Activated naive CD4-positive, alpha-beta T cell treated with anti-CD3 and anti-CD28 coated beads, Interleukin-2, amount 10 ng/mL, durations not matched to agents 7 days and 5 days (primary cell): ENCODE data around the gene CEP72.
"Not testable (repeated sequence)": the region's sequence is repeated elsewhere in the genome, so short reads cannot be mapped to it uniquely, and the experiment has no call there.

Experiments used
- CTCF ChIA-PET: fragments of 350-600 bp; sonication (Branson Sonifier 250); formaldehyde crosslinking; loops from one replicate; lab custom pipeline; 2021; ENCODE audit warnings: antibody characterized with exemption; lab: Charles Lee
- DNase-seq: peaks from one replicate; pipeline ENCODE4 v3.0.0-alpha.2; 2020
- H3K27ac Mint-ChIP-seq: one replicate; pipeline ENCODE4 v1.8.0; 2021; ENCODE audit warnings: mild to moderate bottlenecking, moderate library complexity, mixed read lengths
- H3K27me3 Mint-ChIP-seq: one replicate; pipeline ENCODE4 v1.8.0; 2021; ENCODE audit warnings: mild to moderate bottlenecking, mixed read lengths
- H3K36me3 Mint-ChIP-seq: one replicate; pipeline ENCODE4 v1.8.0; 2021; ENCODE audit warnings: mixed read lengths
- H3K4me1 Mint-ChIP-seq: one replicate; pipeline ENCODE4 v1.8.0; 2021; ENCODE audit warnings: mixed read lengths
- H3K4me3 Mint-ChIP-seq: one replicate; pipeline ENCODE4 v1.8.0; 2021; ENCODE audit warnings: mild to moderate bottlenecking, moderate library complexity, mixed read lengths
- H3K9me3 Mint-ChIP-seq: one replicate; pipeline ENCODE4 v1.8.0; 2021; ENCODE audit warnings: mixed read lengths

Gene CEP72

DNA sequence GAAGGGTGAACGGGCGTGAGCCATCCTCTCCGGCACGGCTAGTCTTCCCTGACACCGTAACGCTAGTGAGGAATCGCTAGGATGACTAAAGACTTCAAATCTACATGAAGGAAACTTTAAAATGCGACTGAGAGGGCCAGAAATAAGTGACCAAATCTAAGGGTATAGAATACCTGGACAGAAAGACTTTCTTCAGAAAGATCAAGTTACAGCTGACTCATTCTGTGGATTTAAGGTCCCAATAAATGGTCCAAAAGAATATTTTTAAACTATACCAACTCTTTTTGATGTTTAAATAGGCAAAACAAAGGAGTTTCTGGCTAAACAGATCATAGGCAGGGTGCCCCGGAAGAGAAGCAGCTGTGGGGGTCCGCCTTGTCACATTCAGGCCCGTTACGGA lies 38.9 kb upstream of the CEP72 start:
- CTCF ChIA-PET = no interaction called here
- no peak overlapping the region for H3K27ac Mint-ChIP-seq

GRCh38 chr5:573976-574375 lies 38.2 kb upstream of the CEP72 start:
- DNase-seq = no peak
- peaks cover 5% of the 10 kb centered on the region for H3K9me3 Mint-ChIP-seq
- H3K36me3 Mint-ChIP-seq = no peaks in the 10 kb centered on the region
- CTCF ChIA-PET = no interaction called here
- no peak overlapping the region for H3K27ac Mint-ChIP-seq
- H3K27me3 Mint-ChIP-seq = peaks cover 32% of the 10 kb centered on the region
- H3K4me3 Mint-ChIP-seq = no peak overlapping the region
- H3K4me1 Mint-ChIP-seq = no peaks in the 10 kb centered on the region

More for the DNA sequence above, 38.9 kb upstream of the CEP72 start:
- Mint-ChIP-seq H3K27me3 (peaks cover 33% of the 10 kb centered on the region), H3K4me1 (no peaks in the 10 kb centered on the region), H3K36me3 (no peaks in the 10 kb centered on the region), H3K9me3 (peaks cover 5% of the 10 kb centered on the region), H3K4me3 (no peak overlapping the region)
- DNase-seq = no peak

- Mint-ChIP-seq H3K4me3 (no peak overlapping the region), H3K27me3 (peaks cover 41% of the 10 kb centered on the region), H3K36me3 (no peaks in the 10 kb centered on the region), H3K4me1 (no peaks in the 10 kb centered on the region), H3K9me3 (peaks cover 5% of the 10 kb centered on the region), H3K27ac (no peak overlapping the region)
- DNase-seq = no peak
- CTCF ChIA-PET = no interaction called here
Observed at GRCh38 chr5:574906-575305, 37.2 kb upstream of the CEP72 start.

GRCh38 chr5:575636-576035 lies 36.5 kb upstream of the CEP72 start:
- H3K9me3 Mint-ChIP-seq = peaks cover 5% of the 10 kb centered on the region
- no peak overlapping the region for H3K27ac Mint-ChIP-seq
- no peak for DNase-seq
- H3K4me1 Mint-ChIP-seq = no peaks in the 10 kb centered on the region
- peaks cover 48% of the 10 kb centered on the region for H3K27me3 Mint-ChIP-seq
- no peak overlapping the region for H3K4me3 Mint-ChIP-seq
- CTCF ChIA-PET = no interaction called here
- H3K36me3 Mint-ChIP-seq = no peaks in the 10 kb centered on the region

GRCh38 chr5:577214-577613 lies 34.9 kb upstream of the CEP72 start:
- CTCF ChIA-PET, H3K27ac Mint-ChIP-seq: not testable (repeated sequence)

DNA sequence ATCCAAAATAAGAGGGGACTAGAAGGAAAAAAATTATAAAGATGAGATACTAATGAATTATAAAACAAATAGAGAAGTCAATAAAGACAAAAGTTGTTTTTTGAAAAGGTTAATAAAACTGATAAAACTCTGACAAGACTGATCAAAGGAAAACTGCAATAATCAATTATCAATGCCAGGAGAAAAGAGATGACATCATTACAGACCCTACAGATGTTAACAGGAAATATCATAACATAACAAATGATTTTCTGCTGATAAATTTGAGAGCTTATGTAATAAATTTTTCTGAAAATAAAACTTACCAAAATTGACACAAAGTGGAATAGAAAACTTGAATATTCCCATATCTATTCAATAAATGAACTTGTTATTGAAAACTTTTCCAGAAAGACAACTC lies 34.3 kb upstream of the CEP72 start:
- H3K36me3 Mint-ChIP-seq = no peaks in the 10 kb centered on the region
- H3K9me3 Mint-ChIP-seq = peaks cover 5% of the 10 kb centered on the region
- CTCF ChIA-PET = interaction anchor here (1.5 kb wide), 1 partner anchor 91 kb away, joined by 3 read pairs; no protein-coding TSS in a partner anchor
- H3K27me3 Mint-ChIP-seq = peaks cover 56% of the 10 kb centered on the region
- no peaks in the 10 kb centered on the region for H3K4me1 Mint-ChIP-seq
- H3K27ac Mint-ChIP-seq = no peak overlapping the region
- no peak for DNase-seq
- H3K4me3 Mint-ChIP-seq = no peak overlapping the region

More at GRCh38 chr5:577214-577613, 34.9 kb upstream of the CEP72 start:
- H3K27me3 Mint-ChIP-seq = peaks cover 57% of the 10 kb centered on the region
- not testable (repeated sequence) for DNase-seq, H3K4me3 Mint-ChIP-seq, H3K9me3 Mint-ChIP-seq, H3K4me1 Mint-ChIP-seq, H3K36me3 Mint-ChIP-seq

DNA sequence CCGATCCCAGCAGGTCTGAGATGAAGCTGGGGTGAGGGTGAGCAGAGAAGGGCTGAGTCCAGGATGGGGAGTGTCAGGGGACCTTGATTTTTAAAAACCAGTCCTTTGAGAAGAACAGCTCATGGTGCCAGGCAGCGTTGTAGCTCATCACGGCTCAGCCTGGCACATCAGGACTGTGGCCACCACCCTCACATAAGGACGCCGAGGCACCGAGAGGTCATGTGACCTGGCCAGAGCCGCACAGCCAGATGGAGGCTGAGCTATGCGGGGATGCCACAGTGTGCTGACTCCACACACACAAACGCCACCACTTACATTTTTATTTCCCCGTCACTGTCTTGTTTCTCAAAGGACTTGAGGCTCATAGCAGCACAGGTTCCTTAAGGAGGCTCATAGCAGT lies 32.9 kb upstream of the CEP72 start:
- Mint-ChIP-seq H3K9me3 (peaks cover 5% of the 10 kb centered on the region), H3K4me3 (no peak overlapping the region), H3K36me3 (no peaks in the 10 kb centered on the region), H3K4me1 (no peaks in the 10 kb centered on the region), H3K27me3 (peaks cover 54% of the 10 kb centered on the region), H3K27ac (no peak overlapping the region)
- DNase-seq = no peak
- CTCF ChIA-PET = interaction anchor here (1.5 kb wide), 1 partner anchor 90 kb away, joined by 3 read pairs; no protein-coding TSS in a partner anchor

DNA sequence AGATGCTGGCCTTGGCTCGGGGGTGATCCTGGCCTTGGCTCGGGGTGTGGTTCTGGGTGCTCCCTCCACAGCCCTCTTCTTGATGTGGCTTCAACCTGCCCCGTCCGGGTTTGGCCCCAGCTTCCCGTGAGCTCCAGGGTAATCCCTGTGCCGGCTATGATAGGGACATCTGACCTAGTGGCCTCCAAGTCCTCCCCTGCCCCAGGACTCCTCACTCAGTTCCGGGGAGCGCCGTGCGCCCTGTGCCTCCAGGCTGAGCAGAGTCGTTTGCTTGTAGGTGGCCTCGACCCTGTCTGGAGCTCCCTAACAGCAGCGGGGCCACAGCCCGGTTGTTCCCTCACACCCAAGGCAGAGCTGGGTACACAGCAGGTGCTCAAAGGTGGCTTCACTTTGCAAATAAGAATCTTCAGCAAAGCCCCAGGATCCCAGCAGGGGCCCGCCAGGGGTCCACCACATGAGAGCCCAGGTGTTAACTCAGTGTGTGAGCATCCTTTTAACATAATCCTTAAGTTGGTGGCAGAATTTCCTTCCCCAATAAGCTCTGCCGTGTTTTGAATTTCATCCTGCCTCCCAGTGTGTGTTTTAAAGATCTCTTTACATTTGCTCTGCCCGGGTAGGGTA lies 32.3 kb upstream of the CEP72 start:
- Mint-ChIP-seq H3K36me3 (no peaks in the 10 kb centered on the region), H3K4me1 (no peaks in the 10 kb centered on the region), H3K4me3 (no peak overlapping the region), H3K27ac (no peak overlapping the region), H3K27me3 (peaks cover 54% of the 10 kb centered on the region), H3K9me3 (peaks cover 5% of the 10 kb centered on the region)
- DNase-seq = no peak
- CTCF ChIA-PET = no interaction called here

DNA sequence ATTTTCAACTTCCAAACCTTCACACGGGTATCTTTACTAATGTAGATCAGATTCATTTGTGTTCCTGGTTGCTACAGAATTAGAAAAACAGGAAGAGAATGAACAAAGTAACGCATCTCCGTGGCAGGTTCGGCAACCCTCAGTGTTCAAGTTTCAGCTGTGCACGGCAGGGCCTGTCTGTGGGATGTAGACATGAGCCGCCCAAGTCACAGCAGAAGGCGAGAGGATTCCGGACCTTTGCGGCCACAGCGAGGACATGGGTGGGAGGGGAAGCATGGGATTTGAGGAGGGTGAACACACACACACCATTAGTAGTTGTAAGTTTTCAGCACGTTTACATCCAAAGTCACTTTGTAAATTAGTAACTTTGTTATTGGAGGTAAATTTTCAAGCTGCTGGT lies 31.7 kb upstream of the CEP72 start:
- Mint-ChIP-seq H3K9me3 (peaks cover 5% of the 10 kb centered on the region), H3K27ac (no peak overlapping the region), H3K27me3 (peaks cover 57% of the 10 kb centered on the region), H3K4me1 (no peaks in the 10 kb centered on the region), H3K4me3 (no peak overlapping the region), H3K36me3 (no peaks in the 10 kb centered on the region)
- CTCF ChIA-PET = no interaction called here
- no peak for DNase-seq

DNA sequence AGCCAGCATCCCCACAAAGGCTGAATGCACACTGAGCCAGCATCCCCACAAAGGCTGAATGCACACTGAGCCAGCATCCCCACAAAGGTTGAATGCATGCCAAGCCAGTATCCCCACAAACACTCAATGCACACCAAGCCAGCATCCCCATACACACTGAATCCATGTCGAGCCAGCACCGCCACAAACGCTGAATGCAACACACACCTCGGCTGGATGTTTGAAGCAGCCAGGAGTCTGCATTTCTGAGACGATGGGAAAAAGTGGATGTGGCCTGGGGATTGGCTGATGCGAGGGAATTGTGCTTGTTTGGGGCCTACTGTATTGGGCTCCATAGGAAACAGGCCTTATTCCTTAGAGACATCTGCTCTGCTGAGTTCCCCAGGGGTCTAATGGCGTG lies 30.9 kb upstream of the CEP72 start:
- CTCF ChIA-PET = no interaction called here
- peaks cover 2% of the 10 kb centered on the region for H3K9me3 Mint-ChIP-seq
- H3K4me3 Mint-ChIP-seq = no peak overlapping the region
- H3K27me3 Mint-ChIP-seq = peaks cover 60% of the 10 kb centered on the region
- no peak for DNase-seq
- H3K4me1 Mint-ChIP-seq = no peaks in the 10 kb centered on the region
- H3K27ac Mint-ChIP-seq = no peak overlapping the region
- H3K36me3 Mint-ChIP-seq = no peaks in the 10 kb centered on the region

- Mint-ChIP-seq H3K27ac (no peak overlapping the region), H3K27me3 (peaks cover 58% of the 10 kb centered on the region), H3K4me1 (no peaks in the 10 kb centered on the region), H3K9me3 (peaks cover 2% of the 10 kb centered on the region), H3K36me3 (no peaks in the 10 kb centered on the region), H3K4me3 (no peak overlapping the region)
- DNase-seq = no peak
- CTCF ChIA-PET = no interaction called here
Observed at GRCh38 chr5:581941-582340, 30.2 kb upstream of the CEP72 start.

DNA sequence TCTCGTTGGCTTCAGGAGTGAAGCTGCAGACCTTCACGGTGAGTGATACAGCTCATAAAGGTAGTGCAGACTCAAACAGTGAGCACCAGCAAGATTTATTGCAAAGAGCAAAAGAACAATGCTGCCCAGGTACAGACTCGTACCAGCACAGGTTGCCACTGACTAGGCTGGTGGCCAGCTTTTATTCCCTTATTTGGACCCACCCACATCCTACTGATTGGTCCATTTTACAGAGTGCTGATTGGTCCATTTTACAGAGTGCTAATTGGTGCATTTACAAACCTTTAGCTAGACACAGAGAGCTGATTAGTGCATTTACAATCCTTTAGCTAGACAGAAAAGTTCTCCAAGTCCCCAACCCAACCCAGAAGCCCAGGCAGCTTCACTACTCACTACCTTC lies 29.7 kb upstream of the CEP72 start:
- H3K27ac Mint-ChIP-seq, H3K4me1 Mint-ChIP-seq, H3K36me3 Mint-ChIP-seq, H3K9me3 Mint-ChIP-seq, DNase-seq, CTCF ChIA-PET, H3K4me3 Mint-ChIP-seq: not testable (repeated sequence)
- H3K27me3 Mint-ChIP-seq = peaks cover 57% of the 10 kb centered on the region

- peaks cover 57% of the 10 kb centered on the region for H3K27me3 Mint-ChIP-seq
- no peaks in the 10 kb centered on the region for H3K36me3 Mint-ChIP-seq
- CTCF ChIA-PET = no interaction called here
- H3K9me3 Mint-ChIP-seq = peaks cover under 1% of the 10 kb centered on the region
- no peak overlapping the region for H3K4me3 Mint-ChIP-seq
- no peak for DNase-seq
- no peaks in the 10 kb centered on the region for H3K4me1 Mint-ChIP-seq
- no peak overlapping the region for H3K27ac Mint-ChIP-seq
Observed at GRCh38 chr5:582936-583635, 29.1 kb upstream of the CEP72 start.

DNA sequence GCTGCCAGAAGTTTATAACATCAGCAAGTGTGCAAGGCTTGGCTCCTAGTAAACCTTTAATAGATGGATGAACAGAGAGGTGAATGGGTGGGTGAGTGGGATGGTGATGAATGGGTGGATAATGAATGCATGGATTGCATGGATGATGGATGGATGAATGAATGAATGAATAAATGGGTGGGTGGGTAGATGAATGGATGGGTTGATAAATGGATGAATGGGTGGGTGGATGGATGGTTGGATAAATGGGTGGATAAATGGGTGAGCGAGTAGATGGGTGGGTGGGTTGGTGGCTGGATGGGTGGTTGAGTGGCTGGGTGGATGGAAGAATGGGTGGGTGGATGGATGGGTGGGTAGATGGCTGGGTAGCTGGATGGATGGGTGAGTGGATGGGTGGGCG lies 28.5 kb upstream of the CEP72 start:
- H3K36me3 Mint-ChIP-seq = no peaks in the 10 kb centered on the region
- no peak overlapping the region for H3K27ac Mint-ChIP-seq
- H3K4me3 Mint-ChIP-seq = no peak overlapping the region
- CTCF ChIA-PET = no interaction called here
- H3K9me3 Mint-ChIP-seq = no peaks in the 10 kb centered on the region
- DNase-seq = no peak
- no peaks in the 10 kb centered on the region for H3K4me1 Mint-ChIP-seq
- H3K27me3 Mint-ChIP-seq = peaks cover 57% of the 10 kb centered on the region

GRCh38 chr5:584216-584615 lies 27.9 kb upstream of the CEP72 start:
- H3K27ac Mint-ChIP-seq = no peak overlapping the region
- peaks cover 57% of the 10 kb centered on the region for H3K27me3 Mint-ChIP-seq
- H3K36me3 Mint-ChIP-seq = no peaks in the 10 kb centered on the region
- CTCF ChIA-PET = no interaction called here
- no peaks in the 10 kb centered on the region for H3K4me1 Mint-ChIP-seq
- H3K9me3 Mint-ChIP-seq = no peaks in the 10 kb centered on the region
- DNase-seq = no peak
- no peak overlapping the region for H3K4me3 Mint-ChIP-seq
